ENCODE data around the gene NACA2. TPM values are rescaled to one million over a fixed set of nuclear protein-coding genes. Genes with fewer than 3 reads are reported as not detected.

The NACA2 gene
- total RNA-seq: not detected in 2 replicates

DNA sequence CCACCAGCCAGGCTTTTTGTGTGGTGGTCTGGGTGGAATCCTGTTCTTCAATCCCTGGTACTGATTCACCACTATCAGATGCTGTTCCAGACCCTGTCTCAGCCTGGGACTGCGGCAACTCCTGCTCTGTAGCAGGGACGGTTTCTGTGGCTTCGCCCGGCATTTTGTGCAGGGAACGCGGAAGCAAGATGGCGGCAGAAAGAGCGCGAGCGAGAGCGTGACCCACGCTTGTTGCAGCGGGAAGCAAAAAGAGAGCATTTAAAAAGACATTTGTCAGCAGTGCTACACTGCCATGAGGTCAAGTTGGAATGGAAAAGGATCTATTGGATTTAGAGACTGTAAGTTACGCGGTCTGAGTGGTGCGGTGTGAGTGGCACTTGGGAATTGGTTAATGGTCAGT is at the start of gene NACA2:
Gene NACA2 (minus strand): TSS at position 202 of the 400 bp plus-strand sequence. CDS start 39 bp downstream, at position 163.

Other genes starting within 250 kb of the NACA2 start
- 21.0 and 46.5 TPM in 2 replicates for gene TBX2, start 191.4 kb downstream of the NACA2 start, total RNA-seq
- under 0.01 TPM in 1 of 2 replicates, not detected in the other for gene TBX4, start 138.8 kb downstream of the NACA2 start, total RNA-seq

Data from uterine smooth muscle cell (primary cell).